Astrocyte of the cerebellum (primary cell): Measurements from ENCODE around the gene EVC.

ENCODE experiments used
- DNase-seq: peaks from one replicate; pipeline ENCODE4 v3.0.0-alpha.2; 2011; ENCODE audit warnings: low read depth
- H3K4me3 ChIP-seq: 2 replicates; pipeline ENCODE4 v1.5.1; 2011; ENCODE audit warnings: mild to moderate bottlenecking, low read depth, low read length, moderate library complexity
- in situ Hi-C: cut with HindIII; loops from 2 replicates; pipeline ENCODE4 v1.10.0; 2017; ENCODE audit warnings: low sequenced_read_pairs
- TF ChIP-seq, protein P1 (sequence below): IDR thresholded peaks from 2 replicates; pipeline ENCODE4 v1.5.1; 2012; ENCODE audit warnings: low read length, low read depth, moderate library complexity, mild to moderate bottlenecking; ENCODE audit errors: missing control alignments

The EVC gene

GRCh38 chr4:5746829-5747737, 36.1 kb downstream of the EVC start:
- TF ChIP-seq, protein P1, sequence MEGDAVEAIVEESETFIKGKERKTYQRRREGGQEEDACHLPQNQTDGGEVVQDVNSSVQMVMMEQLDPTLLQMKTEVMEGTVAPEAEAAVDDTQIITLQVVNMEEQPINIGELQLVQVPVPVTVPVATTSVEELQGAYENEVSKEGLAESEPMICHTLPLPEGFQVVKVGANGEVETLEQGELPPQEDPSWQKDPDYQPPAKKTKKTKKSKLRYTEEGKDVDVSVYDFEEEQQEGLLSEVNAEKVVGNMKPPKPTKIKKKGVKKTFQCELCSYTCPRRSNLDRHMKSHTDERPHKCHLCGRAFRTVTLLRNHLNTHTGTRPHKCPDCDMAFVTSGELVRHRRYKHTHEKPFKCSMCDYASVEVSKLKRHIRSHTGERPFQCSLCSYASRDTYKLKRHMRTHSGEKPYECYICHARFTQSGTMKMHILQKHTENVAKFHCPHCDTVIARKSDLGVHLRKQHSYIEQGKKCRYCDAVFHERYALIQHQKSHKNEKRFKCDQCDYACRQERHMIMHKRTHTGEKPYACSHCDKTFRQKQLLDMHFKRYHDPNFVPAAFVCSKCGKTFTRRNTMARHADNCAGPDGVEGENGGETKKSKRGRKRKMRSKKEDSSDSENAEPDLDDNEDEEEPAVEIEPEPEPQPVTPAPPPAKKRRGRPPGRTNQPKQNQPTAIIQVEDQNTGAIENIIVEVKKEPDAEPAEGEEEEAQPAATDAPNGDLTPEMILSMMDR, result no peak
- in situ Hi-C loops, result no loop called here
- no peak for DNase-seq
- no peak overlapping the region for H3K4me3 ChIP-seq

GRCh38 chr4:5747738-5748375, 36.9 kb downstream of the EVC start:
- H3K4me3 ChIP-seq, result no peak overlapping the region
- in situ Hi-C loops, result no loop called here
- TF ChIP-seq, protein P1, result no peak
- DNase-seq, result peak; percentile 84

DNA sequence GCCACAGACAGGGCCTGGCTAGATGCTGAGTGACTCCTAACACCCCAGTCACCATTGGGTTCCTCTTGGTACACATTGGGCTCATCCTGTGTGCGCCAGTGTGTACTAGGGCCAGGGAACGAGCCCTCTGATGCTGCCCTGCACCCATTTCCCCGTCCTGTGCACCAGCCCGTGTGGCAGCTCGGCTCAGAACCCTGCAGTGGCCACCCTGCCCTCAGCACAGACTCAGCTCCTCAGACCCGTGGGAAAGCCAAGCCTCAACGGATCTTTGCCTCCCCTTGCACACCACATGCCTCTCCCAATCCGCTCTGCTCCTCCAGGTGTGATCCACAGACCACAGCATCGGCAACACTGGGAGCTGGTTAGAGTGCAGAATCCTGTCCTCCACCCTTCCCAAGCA, 38.6 kb downstream of the EVC start:
- no peak for DNase-seq
- in situ Hi-C loops, result no loop called here
- no peak overlapping the region for H3K4me3 ChIP-seq
- TF ChIP-seq, protein P1, result no peak

GRCh38 chr4:5750052-5750945, 39.3 kb downstream of the EVC start:
- TF ChIP-seq, protein P1, result no peak
- no peak for DNase-seq
- H3K4me3 ChIP-seq, result no peak overlapping the region
- in situ Hi-C loops, result no loop called here

GRCh38 chr4:5750946-5751665, 40.1 kb downstream of the EVC start:
- TF ChIP-seq, protein P1, result no peak
- H3K4me3 ChIP-seq, result no peak overlapping the region
- DNase-seq, result no peak
- in situ Hi-C loops, result no loop called here
